Esophagus muscularis mucosa (tissue), 4 donors: Measurements from ENCODE around the gene IMPA2. TPM values are rescaled to one million over a fixed set of nuclear protein-coding genes. Genes with fewer than 3 reads are reported as not detected.

Source experiments
- DNase-seq: peaks from one replicate; pipeline ENCODE4 v3.0.0-alpha.2; 2017; ENCODE audit errors: extremely low spot score
- H3K27ac ChIP-seq, 4 donors: fragments of 200-600 bp; sonication (generic); replicated peaks in 1 of 4; 1 replicate in 3 of 4; 2 replicates in 1 of 4; pipeline ENCODE4 v1.5.1; 2016 to 2019; ENCODE audit warnings: mild to moderate bottlenecking in 1 of 4
- H3K27me3 ChIP-seq, 4 donors: fragments of 200-600 bp; sonication (generic); one replicate each; pipeline versions ENCODE4 v1.5.1 to v1.6.0; 2016 to 2019
- H3K36me3 ChIP-seq, 4 donors: fragments of 200-600 bp; sonication (generic); one replicate each; pipeline ENCODE4 v1.5.1; 2016 to 2019
- H3K4me1 ChIP-seq, 4 donors: fragments of 200-600 bp; sonication (generic); one replicate each; pipeline ENCODE4 v1.5.1; 2016 to 2019
- H3K4me3 ChIP-seq, 4 donors: fragments of 200-600 bp; sonication (generic); 1 replicate in 2 of 4; 2 replicates in 2 of 4; pipeline ENCODE4 v1.5.1; 2016 to 2019; ENCODE audit warnings: mild to moderate bottlenecking in 4 of 4, moderate library complexity in 1 of 4
- H3K9me3 ChIP-seq, 4 donors: fragments of 200-600 bp; sonication (generic); 1 replicate in 3 of 4; 2 replicates in 1 of 4; pipeline ENCODE4 v1.5.1; 2016 to 2019
- CTCF ChIP-seq, 3 experiments: fragments of 200-600 bp in 2 of 3; fragments of 450-650 bp in 1 of 3; sonication (generic) in 2 of 3; IDR thresholded peaks; one replicate each; pipeline ENCODE4 v1.5.1; 2017 to 2019; ENCODE audit warnings: antibody characterized with exemption in 3 of 3, mild to moderate bottlenecking in 2 of 3, moderate library complexity in 1 of 3
- EP300 ChIP-seq: sonication (generic); formaldehyde crosslinking; IDR thresholded peaks from one replicate; pipeline ENCODE4 v1.6.1; 2017; ENCODE audit warnings: antibody characterized with exemption
- POLR2A ChIP-seq: fragments of 450-650 bp; IDR thresholded peaks from one replicate; pipeline ENCODE4 v1.6.1; 2017; ENCODE audit warnings: antibody characterized with exemption, moderate library complexity, mild to moderate bottlenecking, low read depth
- POLR2AphosphoS5 ChIP-seq, 2 donors: sonication (generic); formaldehyde crosslinking; IDR thresholded peaks; one replicate each; pipeline ENCODE4 v1.6.1; 2017; ENCODE audit warnings: antibody characterized with exemption in 2 of 2
- WGBS: methylation state at CpG from one replicate; pipeline ENCODE4 v1.1.5; 2018; 5-methylcytosine and 5-hydroxymethylcytosine counted together
- intact Hi-C: fragments of 100-400 bp; cut with DNase I; formaldehyde crosslinking; loops from one replicate; pipeline ENCODE4 v1.15.1; 2023
- total RNA-seq, 4 donors: library from RNA; depleted of rRNA; stranded (reverse); fragments of >200 nt; gene quantifications; one replicate each; pipeline versions ENCODE4 v1.1.0 to v1.2.1, GENCODE V29; 2016

The IMPA2 gene
- total RNA-seq, 4 donors from 2014 or later: 90.1 to 317 (median 165) TPM

- Histone ChIP-seq H3K4me1 (no peaks in the 10 kb centered on the region), H3K4me3 (no peak overlapping the region), H3K27me3 (no peaks in the 10 kb centered on the region), H3K9me3 (no peaks in the 10 kb centered on the region), H3K27ac (no peak overlapping the region), H3K36me3 (no peaks in the 10 kb centered on the region)
- WGBS: 91% methylated on average over 32 of the region's 35 CpGs
- intact Hi-C loops: no loop called here
- no peak for TF ChIP-seq POLR2A
- no peak for TF ChIP-seq POLR2AphosphoS5 (IDR thresholded peaks at IDR 0.05)
- TF ChIP-seq CTCF (IDR thresholded peaks at IDR 0.05): no peak
- TF ChIP-seq EP300: no peak
- DNase-seq: no peak
Measured at GRCh38 chr18:11972371-11973174, 8.7 kb upstream of the IMPA2 start.

- H3K36me3 ChIP-seq: no peaks in the 10 kb centered on the region
- TF ChIP-seq POLR2AphosphoS5 (IDR thresholded peaks at IDR 0.05) (no peak), EP300 (no peak), POLR2A (no peak), CTCF (IDR thresholded peaks at IDR 0.05) (no peak)
- H3K4me3 ChIP-seq: no peak overlapping the region
- DNase-seq: no peak
- no peak overlapping the region for H3K27ac ChIP-seq
- WGBS: 82% methylated on average over 5 of the region's 5 CpGs
- H3K4me1 ChIP-seq: peaks cover 5 to 10% (median 9%) of the 10 kb centered on the region in 4 donors
- H3K9me3 ChIP-seq: no peaks in the 10 kb centered on the region
- H3K27me3 ChIP-seq: no peaks in the 10 kb centered on the region
- intact Hi-C loops: no loop called here
Measured at GRCh38 chr18:11974741-11975325, 6.5 kb upstream of the IMPA2 start.

- no peaks in the 10 kb centered on the region for H3K27me3 ChIP-seq
- WGBS: 91% methylated on average over 2 of the region's 2 CpGs
- intact Hi-C loops: no loop called here
- H3K36me3 ChIP-seq: no peaks in the 10 kb centered on the region
- H3K4me1 ChIP-seq: peaks cover 9 to 19% (median 14%) of the 10 kb centered on the region in 4 donors
- TF ChIP-seq POLR2A: no peak
- no peak for TF ChIP-seq POLR2AphosphoS5 (IDR thresholded peaks at IDR 0.05)
- no peak for TF ChIP-seq EP300
- TF ChIP-seq CTCF (IDR thresholded peaks at IDR 0.05): no peak
- H3K27ac ChIP-seq: no peak overlapping the region
- H3K4me3 ChIP-seq: no peak overlapping the region
- DNase-seq: no peak
- H3K9me3 ChIP-seq: no peaks in the 10 kb centered on the region
Measured at GRCh38 chr18:11975723-11976122, 5.6 kb upstream of the IMPA2 start.

GRCh38 chr18:11976315-11977152 lies 4.8 kb upstream of the IMPA2 start:
- Histone ChIP-seq H3K27me3 (no peaks in the 10 kb centered on the region), H3K27ac (no peak overlapping the region), H3K4me1 (peaks cover 9 to 19% (median 14%) of the 10 kb centered on the region in 4 donors), H3K4me3 (no peak overlapping the region), H3K36me3 (no peaks in the 10 kb centered on the region), H3K9me3 (no peaks in the 10 kb centered on the region)
- no peak for DNase-seq
- intact Hi-C loops: no loop called here
- TF ChIP-seq EP300 (no peak), POLR2A (no peak), CTCF (IDR thresholded peaks at IDR 0.05) (no peak), POLR2AphosphoS5 (IDR thresholded peaks at IDR 0.05) (no peak)
- WGBS: 80% methylated on average over 13 of the region's 13 CpGs
